ENCODE measurements around the gene TBPL2. TPM values are rescaled to one million over a fixed set of nuclear protein-coding genes. Genes with fewer than 3 reads are reported as not detected.
"Not testable (repeated sequence)": the region's sequence is repeated elsewhere in the genome, so short reads cannot be mapped to it uniquely, and the experiment has no call there.

TBPL2 gene
- total RNA-seq, 1 experiment from 2014 or later: not detected

DNA sequence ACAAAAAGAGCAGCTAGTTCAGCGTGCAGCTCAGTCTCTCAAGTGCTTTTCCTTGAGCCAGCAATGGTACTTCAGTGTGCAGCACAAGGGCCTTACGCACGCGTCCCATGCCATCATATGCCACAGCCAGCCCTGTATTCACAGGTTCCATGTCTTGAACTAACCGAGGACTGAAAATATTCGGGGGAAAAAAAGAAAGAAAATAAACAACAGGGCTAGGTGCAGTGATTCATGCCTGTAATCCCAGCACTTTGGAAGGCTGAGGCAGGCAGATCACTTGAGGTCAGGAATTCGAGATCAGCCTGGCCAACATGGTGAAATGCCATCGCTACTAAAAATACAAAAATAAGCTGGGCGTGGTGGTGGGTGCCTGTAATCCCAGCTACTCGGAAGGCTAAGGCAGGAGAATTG is 57.4 kb downstream of the TBPL2 start:
- in situ Hi-C loops (cut with HindIII; ENCODE audit: low pct_unique_long_range_greater_than_20kb, low sequenced_read_pairs): not testable (repeated sequence)

GRCh38 chr14:55382483-55382882 is 57.9 kb downstream of the TBPL2 start:
- in situ Hi-C loops (cut with HindIII; ENCODE audit: low pct_unique_long_range_greater_than_20kb, low sequenced_read_pairs): no loop called here
- DNase-seq (ENCODE audit: low read depth, low spot score): no peak

More for the DNA sequence above, 57.4 kb downstream of the TBPL2 start:
- not testable (repeated sequence) for DNase-seq (ENCODE audit: low read depth, low spot score)

DNA sequence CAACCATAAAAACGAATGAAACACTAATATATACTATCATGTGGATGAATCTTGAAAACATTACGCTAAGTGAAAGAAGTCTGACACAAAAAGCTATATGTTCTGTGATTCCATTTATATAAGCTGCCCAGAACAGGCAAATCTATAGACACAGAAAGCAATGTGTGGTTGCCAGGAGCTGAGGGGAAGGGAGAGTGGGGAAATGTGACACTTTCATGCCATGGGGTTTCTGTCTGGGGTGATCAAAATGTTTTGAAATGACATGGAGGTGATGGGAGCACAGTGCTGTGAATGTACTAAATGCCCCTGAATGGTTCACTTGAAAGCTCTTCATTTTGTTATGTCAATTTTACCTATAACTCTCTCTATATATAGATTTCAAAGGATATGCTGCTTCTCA is 58.9 kb downstream of the TBPL2 start:
- in situ Hi-C loops (cut with HindIII; ENCODE audit: low pct_unique_long_range_greater_than_20kb, low sequenced_read_pairs): no loop called here
- no peak for DNase-seq (ENCODE audit: low read depth, low spot score)

DNA sequence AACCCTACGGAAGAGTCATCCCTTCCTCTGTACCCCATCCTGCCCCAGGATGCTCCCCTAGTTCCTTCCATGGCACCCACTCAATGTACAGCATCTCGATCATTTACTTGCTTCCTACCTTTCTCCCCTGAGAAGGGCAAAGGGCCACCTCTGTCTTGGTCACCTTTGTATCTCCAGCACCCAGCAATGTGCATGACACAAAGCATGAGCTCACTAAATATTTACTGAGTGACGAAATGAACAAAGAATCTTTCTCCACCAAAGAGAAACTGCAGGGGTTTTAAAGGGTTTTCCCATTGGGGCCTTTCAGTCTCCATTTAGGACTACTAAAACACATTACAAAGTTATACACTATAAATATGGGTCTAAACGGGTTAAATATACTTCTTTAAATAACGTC is 59.4 kb downstream of the TBPL2 start:
- in situ Hi-C loops (cut with HindIII; ENCODE audit: low pct_unique_long_range_greater_than_20kb, low sequenced_read_pairs): no loop called here
- DNase-seq (ENCODE audit: low read depth, low spot score): no peak

- in situ Hi-C loops (cut with HindIII; ENCODE audit: low pct_unique_long_range_greater_than_20kb, low sequenced_read_pairs): no loop called here
- DNase-seq (ENCODE audit: low read depth, low spot score): peak; percentile 37
Measured at GRCh38 chr14:55377236-55377635, 63.2 kb downstream of the TBPL2 start.

- in situ Hi-C loops (cut with HindIII; ENCODE audit: low pct_unique_long_range_greater_than_20kb, low sequenced_read_pairs): no loop called here
- no peak for DNase-seq (ENCODE audit: low read depth, low spot score)
Measured at GRCh38 chr14:55374771-55375170, 65.6 kb downstream of the TBPL2 start.

DNA sequence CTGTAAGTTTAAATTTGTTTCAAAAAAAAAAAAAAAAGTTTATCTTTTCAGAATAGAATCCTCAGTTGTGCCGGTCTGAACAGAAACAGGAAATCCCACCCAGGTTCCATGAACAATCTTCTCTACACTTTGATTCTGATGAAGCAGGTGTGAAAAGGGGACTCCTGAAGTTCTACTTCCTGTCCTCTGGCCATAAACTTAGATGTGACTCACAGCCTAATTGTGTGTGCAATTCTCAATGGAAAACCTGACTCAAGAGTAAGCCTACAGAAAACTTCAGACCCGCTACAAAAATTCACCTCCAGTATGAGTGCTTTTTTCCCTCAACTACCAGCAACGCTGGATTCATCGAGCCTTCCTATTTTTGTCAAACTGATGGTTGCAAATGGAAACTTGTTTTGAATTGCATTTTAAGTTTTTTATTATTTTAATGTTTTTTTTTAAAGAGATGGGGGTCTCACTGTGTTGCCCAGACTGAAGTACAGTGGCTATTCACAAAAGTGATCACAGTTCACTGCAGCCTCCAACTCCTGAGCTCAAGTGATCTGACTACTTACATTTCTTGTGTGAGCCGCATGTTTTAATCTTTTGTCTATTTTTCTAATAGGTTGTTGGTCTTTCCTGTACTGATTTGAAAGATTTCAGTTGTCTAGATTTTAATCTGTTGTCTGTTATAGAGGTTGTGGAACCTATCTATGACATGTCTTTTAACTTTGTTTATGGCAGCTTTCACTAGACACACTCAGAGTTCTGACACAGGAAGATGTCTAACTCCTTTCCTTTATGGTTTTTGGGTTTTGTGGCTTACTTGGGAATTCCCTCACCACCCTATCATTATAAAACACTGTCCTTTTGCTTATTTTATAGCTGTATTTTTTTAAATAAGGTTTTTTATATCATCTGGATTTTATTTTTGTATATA is 66.4 kb downstream of the TBPL2 start:
- no peak for DNase-seq (ENCODE audit: low read depth, low spot score)

GRCh38 chr14:55372825-55373224 is 67.6 kb downstream of the TBPL2 start:
- no peak for DNase-seq (ENCODE audit: low read depth, low spot score)
- in situ Hi-C loops (cut with HindIII; ENCODE audit: low pct_unique_long_range_greater_than_20kb, low sequenced_read_pairs): no loop called here

More for the DNA sequence above, 66.4 kb downstream of the TBPL2 start:
- in situ Hi-C loops (cut with HindIII; ENCODE audit: low pct_unique_long_range_greater_than_20kb, low sequenced_read_pairs): no loop called here

GRCh38 chr14:55372423-55372822 is 68.0 kb downstream of the TBPL2 start:
- in situ Hi-C loops (cut with HindIII; ENCODE audit: low pct_unique_long_range_greater_than_20kb, low sequenced_read_pairs): no loop called here
- DNase-seq (ENCODE audit: low read depth, low spot score): no peak

GRCh38 chr14:55370883-55371455 is 69.4 kb downstream of the TBPL2 start:
- in situ Hi-C loops (cut with HindIII; ENCODE audit: low pct_unique_long_range_greater_than_20kb, low sequenced_read_pairs): no loop called here
- no peak for DNase-seq (ENCODE audit: low read depth, low spot score)

GRCh38 chr14:55366271-55366670 is 74.1 kb downstream of the TBPL2 start:
- in situ Hi-C loops (cut with HindIII; ENCODE audit: low pct_unique_long_range_greater_than_20kb, low sequenced_read_pairs): no loop called here
- no peak for DNase-seq (ENCODE audit: low read depth, low spot score)

Small RNA genes within 50 kb of the gene (small RNA-seq; reads per million reads assigned to genes)
- 0 reads per million in 2 experiments for gene AL356801.1

Other genes starting within 250 kb of the TBPL2 start
- gene DLGAP5, start 249.0 kb downstream of the TBPL2 start, total RNA-seq (2014; rRNA removed; shearing (Covaris generic)): 29.2 and 31.1 TPM in 2 replicates
- gene FBXO34, start 169.2 kb downstream of the TBPL2 start, total RNA-seq (2014; rRNA removed; shearing (Covaris generic)): 14.2 and 15.6 TPM in 2 replicates
- gene ATG14, start 28.8 kb downstream of the TBPL2 start, total RNA-seq (2014; rRNA removed; shearing (Covaris generic)): 22.2 and 23.0 TPM in 2 replicates
- 123 and 132 TPM in 2 replicates for gene KTN1, start 139.6 kb upstream of the TBPL2 start, total RNA-seq (2014; rRNA removed; shearing (Covaris generic))

Data from SK-MEL-5 (cell line).